Measurements from ENCODE around the gene AKT3.

GRCh38 chr1:243842978-243843511 lies 7.0 kb downstream of the AKT3 start:
- TF ChIP-seq POLR2A (IDR thresholded peaks at IDR 0.05) (no peak), CTCF (IDR thresholded peaks at IDR 0.05) (no peak), POLR2AphosphoS5 (IDR thresholded peaks at IDR 0.05) (no peak)

All from upper lobe of left lung (tissue), 4 donors.